Adrenal gland (tissue), 5 donors: ENCODE measurements around the gene RPL26.

ENCODE experiments used
- POLR2A ChIP-seq, 2 donors: fragments of 450-650 bp; IDR thresholded peaks; one replicate each; pipeline ENCODE4 v1.6.1; 2017; ENCODE audit warnings: antibody characterized with exemption in 2 of 2, mild to moderate bottlenecking in 2 of 2, moderate library complexity in 1 of 2
- TF ChIP-seq, protein P1 (sequence below), 6 experiments: fragments of 450-650 bp in 4 of 6; fragments of 200-600 bp in 2 of 6; sonication (generic) in 1 of 6; IDR thresholded peaks; 1 replicate in 5 of 6; 2 replicates in 1 of 6; pipeline versions ENCODE4 v1.5.1 to v1.8.0; 2016 to 2021; ENCODE audit warnings: antibody characterized with exemption in 6 of 6, mild to moderate bottlenecking in 2 of 6, moderate library complexity in 1 of 6
- donor health status: DM: no; HTN: no; CAD: no.

DNA sequence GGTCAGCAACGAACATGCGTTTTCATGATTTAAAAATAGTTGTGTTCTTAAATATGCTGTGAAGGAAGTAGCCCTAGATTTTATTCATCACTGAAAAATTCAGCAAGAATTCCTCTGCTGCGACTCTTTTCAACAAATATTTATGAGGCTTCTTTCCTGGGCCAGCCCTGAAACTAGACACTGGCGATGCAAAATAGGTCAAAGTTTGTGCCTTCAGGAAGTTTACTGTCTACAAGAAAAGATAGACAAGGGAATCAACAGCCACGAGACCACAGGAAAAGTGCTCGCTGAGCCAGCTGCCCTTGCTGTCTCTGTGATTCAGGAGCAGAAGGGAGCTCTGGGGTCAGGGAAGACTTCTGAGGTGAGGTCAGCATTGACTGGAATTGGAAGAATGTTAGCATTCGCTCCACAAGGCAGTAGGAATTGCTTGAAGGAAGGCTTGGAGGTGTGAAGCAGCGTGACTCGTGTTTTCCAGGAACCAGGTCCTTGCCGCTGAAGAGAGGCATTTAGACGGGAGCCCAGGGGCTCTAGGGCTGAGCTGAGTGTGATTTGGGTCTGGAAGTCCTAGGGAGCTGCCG, 1.9 kb upstream of the RPL26 start:
- TF ChIP-seq, protein P1, sequence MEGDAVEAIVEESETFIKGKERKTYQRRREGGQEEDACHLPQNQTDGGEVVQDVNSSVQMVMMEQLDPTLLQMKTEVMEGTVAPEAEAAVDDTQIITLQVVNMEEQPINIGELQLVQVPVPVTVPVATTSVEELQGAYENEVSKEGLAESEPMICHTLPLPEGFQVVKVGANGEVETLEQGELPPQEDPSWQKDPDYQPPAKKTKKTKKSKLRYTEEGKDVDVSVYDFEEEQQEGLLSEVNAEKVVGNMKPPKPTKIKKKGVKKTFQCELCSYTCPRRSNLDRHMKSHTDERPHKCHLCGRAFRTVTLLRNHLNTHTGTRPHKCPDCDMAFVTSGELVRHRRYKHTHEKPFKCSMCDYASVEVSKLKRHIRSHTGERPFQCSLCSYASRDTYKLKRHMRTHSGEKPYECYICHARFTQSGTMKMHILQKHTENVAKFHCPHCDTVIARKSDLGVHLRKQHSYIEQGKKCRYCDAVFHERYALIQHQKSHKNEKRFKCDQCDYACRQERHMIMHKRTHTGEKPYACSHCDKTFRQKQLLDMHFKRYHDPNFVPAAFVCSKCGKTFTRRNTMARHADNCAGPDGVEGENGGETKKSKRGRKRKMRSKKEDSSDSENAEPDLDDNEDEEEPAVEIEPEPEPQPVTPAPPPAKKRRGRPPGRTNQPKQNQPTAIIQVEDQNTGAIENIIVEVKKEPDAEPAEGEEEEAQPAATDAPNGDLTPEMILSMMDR (IDR thresholded peaks at IDR 0.05) = no peak
- TF ChIP-seq POLR2A (IDR thresholded peaks at IDR 0.05) = no peak
